ENCODE results near the gene ANKRD55. TPM values are rescaled to one million over a fixed set of nuclear protein-coding genes. Genes with fewer than 3 reads are reported as not detected.

Gene ANKRD55
- total RNA-seq, 1 donor from 2014 or later: 0.49 TPM

- TF ChIP-seq CTCF (IDR thresholded peaks at IDR 0.05): no peak
- no peaks in the 10 kb centered on the region for H3K27me3 ChIP-seq
- H3K4me1 ChIP-seq: peaks cover 32% of the 10 kb centered on the region
- no peak overlapping the region for H3K4me3 ChIP-seq
- H3K27ac ChIP-seq: no peak overlapping the region
- ATAC-seq (peak; percentile 47), DNase-seq (no peak)
- no peaks in the 10 kb centered on the region for H3K9me3 ChIP-seq
- H3K36me3 ChIP-seq: no peaks in the 10 kb centered on the region
- intact Hi-C loops (cut with DNase I): no loop called here
Observed at GRCh38 chr5:56176155-56176798, 56.9 kb downstream of the ANKRD55 start.

- no peak overlapping the region for H3K27ac ChIP-seq
Observed at GRCh38 chr5:56175488-56175887, 57.6 kb downstream of the ANKRD55 start.

GRCh38 chr5:56175021-56175420 is 58.1 kb downstream of the ANKRD55 start:
- TF ChIP-seq CTCF (IDR thresholded peaks at IDR 0.05): no peak
- peak; percentile 76 for ATAC-seq
- H3K27me3 ChIP-seq: no peaks in the 10 kb centered on the region
- no peaks in the 10 kb centered on the region for H3K36me3 ChIP-seq
- H3K27ac ChIP-seq: no peak overlapping the region
- H3K4me1 ChIP-seq: peaks cover 33% of the 10 kb centered on the region
- H3K9me3 ChIP-seq: no peaks in the 10 kb centered on the region
- no peak for DNase-seq
- intact Hi-C loops (cut with DNase I): no loop called here
- H3K4me3 ChIP-seq: no peak overlapping the region

More at GRCh38 chr5:56175488-56175887, 57.6 kb downstream of the ANKRD55 start:
- intact Hi-C loops (cut with DNase I): no loop called here
- ATAC-seq (peak; percentile 66), DNase-seq (no peak)
- H3K4me1 ChIP-seq: peaks cover 32% of the 10 kb centered on the region
- H3K36me3 ChIP-seq: no peaks in the 10 kb centered on the region
- no peaks in the 10 kb centered on the region for H3K27me3 ChIP-seq
- no peak overlapping the region for H3K4me3 ChIP-seq
- no peaks in the 10 kb centered on the region for H3K9me3 ChIP-seq
- no peak for TF ChIP-seq CTCF (IDR thresholded peaks at IDR 0.05)

GRCh38 chr5:56172241-56172640 is 60.9 kb downstream of the ANKRD55 start:
- Histone ChIP-seq H3K27ac (no peak overlapping the region), H3K9me3 (no peaks in the 10 kb centered on the region), H3K4me3 (no peak overlapping the region), H3K36me3 (no peaks in the 10 kb centered on the region), H3K4me1 (peaks cover 43% of the 10 kb centered on the region), H3K27me3 (no peaks in the 10 kb centered on the region)
- no peak for TF ChIP-seq CTCF (IDR thresholded peaks at IDR 0.05)
- DNase-seq (no peak), ATAC-seq (no peak)
- intact Hi-C loops (cut with DNase I): no loop called here

- DNase-seq (no peak), ATAC-seq (no peak)
- no peak overlapping the region for H3K27ac ChIP-seq
- TF ChIP-seq CTCF (IDR thresholded peaks at IDR 0.05): no peak
- H3K4me3 ChIP-seq: no peak overlapping the region
- no peaks in the 10 kb centered on the region for H3K9me3 ChIP-seq
- intact Hi-C loops (cut with DNase I): no loop called here
- no peaks in the 10 kb centered on the region for H3K27me3 ChIP-seq
- peaks cover 37% of the 10 kb centered on the region for H3K4me1 ChIP-seq
- no peaks in the 10 kb centered on the region for H3K36me3 ChIP-seq
Observed at GRCh38 chr5:56170557-56170956, 62.6 kb downstream of the ANKRD55 start.

GRCh38 chr5:56169949-56170348 is 63.2 kb downstream of the ANKRD55 start:
- H3K4me3 ChIP-seq: no peak overlapping the region
- no peak for DNase-seq
- no peak for ATAC-seq
- intact Hi-C loops (cut with DNase I): no loop called here
- H3K27ac ChIP-seq: no peak overlapping the region
- H3K27me3 ChIP-seq: no peaks in the 10 kb centered on the region
- no peaks in the 10 kb centered on the region for H3K36me3 ChIP-seq
- H3K9me3 ChIP-seq: no peaks in the 10 kb centered on the region
- H3K4me1 ChIP-seq: peaks cover 31% of the 10 kb centered on the region
- no peak for TF ChIP-seq CTCF (IDR thresholded peaks at IDR 0.05)

Measured in upper lobe of right lung (tissue), 1 donor.